ENCODE data around the gene CCDC126. TPM values are rescaled to one million over a fixed set of nuclear protein-coding genes. Genes with fewer than 3 reads are reported as not detected.

CCDC126 gene
- total RNA-seq, 1 donor from 2014 or later: 11.4 TPM

GRCh38 chr7:23654508-23654907, 57.3 kb downstream of the CCDC126 start:
- H3K27ac Mint-ChIP-seq (ENCODE audit: unreplicated experiment): no peak overlapping the region
- peaks cover 23% of the 10 kb centered on the region for H3K9me3 Mint-ChIP-seq (ENCODE audit: low read depth)
- H3K36me3 Mint-ChIP-seq (ENCODE audit: low read depth): peaks cover 2% of the 10 kb centered on the region
- TF ChIP-seq CTCF (IDR thresholded peaks at IDR 0.05): peak; percentile 72
- no peak for DNase-seq (ENCODE audit: low spot score)
- no peak overlapping the region for H3K4me3 Mint-ChIP-seq (ENCODE audit: unreplicated experiment)
- H3K27me3 Mint-ChIP-seq (ENCODE audit: low read depth): no peaks in the 10 kb centered on the region
- peaks cover 6% of the 10 kb centered on the region for H3K4me1 Mint-ChIP-seq (ENCODE audit: low read depth)

DNA sequence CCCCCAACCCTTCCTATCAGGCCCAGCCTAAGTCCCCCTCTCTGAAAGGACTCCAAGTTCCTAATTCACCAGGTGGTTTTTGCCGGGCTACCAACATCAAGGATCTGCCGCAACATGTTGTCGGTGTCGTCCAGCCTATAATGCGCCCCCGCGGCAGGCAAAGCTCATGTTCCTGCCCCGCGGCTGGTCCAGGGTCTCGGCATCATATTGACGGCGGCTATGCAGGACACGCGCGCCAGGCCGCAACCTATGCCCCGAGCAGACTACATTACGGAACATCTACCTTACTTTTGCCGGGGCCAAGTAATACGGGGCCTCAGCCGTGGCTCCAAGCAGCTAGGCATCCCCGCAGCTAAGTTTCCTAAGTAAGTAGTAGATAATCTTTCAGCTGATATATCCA, 58.3 kb downstream of the CCDC126 start:
- Mint-ChIP-seq H3K9me3 (ENCODE audit: low read depth) (peaks cover 24% of the 10 kb centered on the region), H3K36me3 (ENCODE audit: low read depth) (peaks cover 2% of the 10 kb centered on the region), H3K27me3 (ENCODE audit: low read depth) (no peaks in the 10 kb centered on the region), H3K27ac (ENCODE audit: unreplicated experiment) (no peak overlapping the region), H3K4me1 (ENCODE audit: low read depth) (peaks cover 6% of the 10 kb centered on the region), H3K4me3 (ENCODE audit: unreplicated experiment) (no peak overlapping the region)
- DNase-seq (ENCODE audit: low spot score): no peak
- no peak for TF ChIP-seq CTCF (IDR thresholded peaks at IDR 0.05)

DNA sequence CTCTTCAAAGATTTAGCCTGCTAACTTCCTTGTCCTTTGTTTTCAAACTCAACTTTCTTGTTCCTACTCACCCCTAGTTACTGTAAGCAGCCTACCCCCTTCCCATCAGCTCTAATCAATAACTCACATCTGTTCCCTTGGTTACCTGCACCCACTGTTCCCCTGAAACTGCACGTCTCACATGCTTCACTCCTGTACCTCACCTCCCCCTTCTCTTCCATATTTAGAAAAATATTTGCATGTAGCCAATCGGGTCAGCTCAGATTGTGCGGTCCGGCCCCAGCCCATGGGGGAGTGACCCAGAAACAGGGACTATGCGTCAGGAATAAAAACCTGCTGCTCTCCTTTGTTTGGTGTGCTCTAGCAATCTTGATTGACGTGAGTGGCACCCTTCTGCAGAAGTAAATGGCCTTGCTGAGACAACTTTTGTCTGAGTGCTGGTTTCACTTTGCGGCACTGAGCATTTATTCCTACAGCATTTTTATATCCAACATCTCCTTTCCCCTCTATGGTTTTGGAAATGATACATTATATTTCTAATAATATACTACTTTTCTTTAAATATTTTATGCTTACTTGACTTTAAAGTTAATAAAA, 61.7 kb downstream of the CCDC126 start:
- no peak overlapping the region for H3K27ac Mint-ChIP-seq (ENCODE audit: unreplicated experiment)
- H3K4me1 Mint-ChIP-seq (ENCODE audit: low read depth): peaks cover 21% of the 10 kb centered on the region
- no peaks in the 10 kb centered on the region for H3K36me3 Mint-ChIP-seq (ENCODE audit: low read depth)
- no peak for DNase-seq (ENCODE audit: low spot score)
- no peaks in the 10 kb centered on the region for H3K27me3 Mint-ChIP-seq (ENCODE audit: low read depth)
- H3K4me3 Mint-ChIP-seq (ENCODE audit: unreplicated experiment): no peak overlapping the region
- no peak for TF ChIP-seq CTCF (IDR thresholded peaks at IDR 0.05)
- peaks cover 19% of the 10 kb centered on the region for H3K9me3 Mint-ChIP-seq (ENCODE audit: low read depth)

GRCh38 chr7:23661385-23661784, 64.2 kb downstream of the CCDC126 start:
- DNase-seq (ENCODE audit: low spot score): no peak
- no peak for TF ChIP-seq CTCF (IDR thresholded peaks at IDR 0.05)
- Mint-ChIP-seq H3K9me3 (ENCODE audit: low read depth) (peaks cover 9% of the 10 kb centered on the region), H3K27me3 (ENCODE audit: low read depth) (no peaks in the 10 kb centered on the region), H3K4me1 (ENCODE audit: low read depth) (peaks cover 18% of the 10 kb centered on the region), H3K4me3 (ENCODE audit: unreplicated experiment) (no peak overlapping the region), H3K36me3 (ENCODE audit: low read depth) (no peaks in the 10 kb centered on the region), H3K27ac (ENCODE audit: unreplicated experiment) (no peak overlapping the region)

DNA sequence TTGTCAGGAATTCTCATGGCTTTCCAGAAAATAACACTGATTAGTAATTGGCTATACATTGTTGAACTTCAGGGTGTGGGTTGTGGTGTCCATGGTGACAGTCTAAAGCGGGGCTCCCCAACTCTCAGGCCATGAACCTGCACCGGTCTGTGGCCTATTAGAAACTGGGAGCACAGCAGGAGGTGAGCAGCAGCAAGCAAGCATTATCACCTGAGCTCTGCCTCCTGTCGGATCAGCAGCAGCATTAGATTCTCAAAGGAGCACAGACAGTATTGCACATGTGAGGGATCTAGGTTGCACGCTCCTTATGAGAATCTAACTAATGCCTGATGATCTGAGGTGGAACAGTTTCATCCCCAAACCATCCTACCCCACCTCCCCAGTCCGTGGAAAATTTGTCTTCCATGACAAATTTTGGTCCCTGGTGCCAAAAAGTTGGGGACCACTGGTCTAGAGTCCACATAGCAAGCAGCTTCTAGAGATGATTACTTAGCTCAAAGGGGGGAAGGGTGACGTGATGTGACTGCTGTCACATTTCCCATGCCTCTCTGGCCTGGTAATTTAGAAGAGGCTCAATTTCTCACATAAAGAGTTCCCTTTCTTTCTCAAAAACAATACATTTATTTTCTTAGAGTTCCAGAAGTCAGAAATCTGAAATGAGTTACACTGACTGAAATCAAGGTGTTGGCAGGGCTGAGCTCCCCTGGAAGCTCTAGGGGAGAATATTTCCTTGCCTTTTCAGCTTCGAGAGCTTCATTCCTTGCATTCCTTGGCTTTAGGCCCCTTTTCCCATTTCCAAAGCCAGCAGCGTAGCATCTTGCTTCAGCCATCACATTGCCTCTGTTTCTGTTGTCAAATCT, 65.2 kb downstream of the CCDC126 start:
- peaks cover 15% of the 10 kb centered on the region for H3K4me1 Mint-ChIP-seq (ENCODE audit: low read depth)
- peak overlapping the region; percentile 6 for H3K4me3 Mint-ChIP-seq (ENCODE audit: unreplicated experiment)
- no peaks in the 10 kb centered on the region for H3K36me3 Mint-ChIP-seq (ENCODE audit: low read depth)
- peaks cover 9% of the 10 kb centered on the region for H3K9me3 Mint-ChIP-seq (ENCODE audit: low read depth)
- no peak for DNase-seq (ENCODE audit: low spot score)
- no peak for TF ChIP-seq CTCF (IDR thresholded peaks at IDR 0.05)
- no peaks in the 10 kb centered on the region for H3K27me3 Mint-ChIP-seq (ENCODE audit: low read depth)
- peak overlapping the region; percentile 75 for H3K27ac Mint-ChIP-seq (ENCODE audit: unreplicated experiment)

Measured in chondrocyte (in vitro differentiated cells).